GM12891 (cell line): ENCODE results near the gene TBX1.

ENCODE experiments used
- DNase-seq: peaks from one replicate; pipeline ENCODE4 v3.0.0; 2011; ENCODE audit warnings: low spot score; ENCODE audit not compliant: insufficient read length
- FAIRE-seq: peaks from 2 replicates; lab custom pipeline; 2011; peaks lifted over from hg19 to GRCh38; lab: Jason Lieb, UNC
- PAX5 ChIP-seq: IDR thresholded peaks from 2 replicates; pipeline ENCODE4 v1.6.1; 2011; ENCODE audit warnings: low read length, moderate library complexity, mild to moderate bottlenecking; ENCODE audit not compliant: insufficient read depth, severe bottlenecking
- POLR2A ChIP-seq: IDR thresholded peaks from 2 replicates; pipeline ENCODE4 v1.6.1; 2011; ENCODE audit warnings: low read depth, low read length, control low read depth
- POLR2AphosphoS5 ChIP-seq: IDR thresholded peaks from 2 replicates; pipeline ENCODE4 v1.6.1; 2011; ENCODE audit warnings: low read depth, low read length, control low read depth
- POU2F2 ChIP-seq: IDR thresholded peaks from 2 replicates; pipeline ENCODE4 v1.6.1; 2011; ENCODE audit warnings: low read depth, mild to moderate bottlenecking, control low read depth, low read length, moderate library complexity
- SPI1 ChIP-seq: IDR thresholded peaks from 2 replicates; pipeline ENCODE4 v1.6.1; 2011; ENCODE audit warnings: low read depth, low read length, control low read depth
- TAF1 ChIP-seq: IDR thresholded peaks from 2 replicates; pipeline ENCODE4 v1.6.1; 2011; ENCODE audit warnings: low read depth, low read length, control low read depth

The TBX1 gene

GRCh38 chr22:19807914-19808872 is 47.6 kb downstream of the TBX1 start:
- TF ChIP-seq PAX5 (no peak), POLR2A (no peak), SPI1 (no peak), POU2F2 (no peak), TAF1 (no peak), POLR2AphosphoS5 (no peak)
- DNase-seq (no peak), FAIRE-seq (no peak)

GRCh38 chr22:19808873-19809478 is 48.4 kb downstream of the TBX1 start:
- FAIRE-seq (no peak), DNase-seq (no peak)
- TF ChIP-seq TAF1 (no peak), POLR2AphosphoS5 (no peak), SPI1 (no peak), PAX5 (no peak), POLR2A (no peak), POU2F2 (no peak)

GRCh38 chr22:19809741-19810140 is 49.2 kb downstream of the TBX1 start:
- TF ChIP-seq POU2F2 (no peak), PAX5 (no peak), POLR2AphosphoS5 (no peak), SPI1 (no peak), POLR2A (no peak), TAF1 (no peak)
- FAIRE-seq, result no peak
- DNase-seq, result no peak

DNA sequence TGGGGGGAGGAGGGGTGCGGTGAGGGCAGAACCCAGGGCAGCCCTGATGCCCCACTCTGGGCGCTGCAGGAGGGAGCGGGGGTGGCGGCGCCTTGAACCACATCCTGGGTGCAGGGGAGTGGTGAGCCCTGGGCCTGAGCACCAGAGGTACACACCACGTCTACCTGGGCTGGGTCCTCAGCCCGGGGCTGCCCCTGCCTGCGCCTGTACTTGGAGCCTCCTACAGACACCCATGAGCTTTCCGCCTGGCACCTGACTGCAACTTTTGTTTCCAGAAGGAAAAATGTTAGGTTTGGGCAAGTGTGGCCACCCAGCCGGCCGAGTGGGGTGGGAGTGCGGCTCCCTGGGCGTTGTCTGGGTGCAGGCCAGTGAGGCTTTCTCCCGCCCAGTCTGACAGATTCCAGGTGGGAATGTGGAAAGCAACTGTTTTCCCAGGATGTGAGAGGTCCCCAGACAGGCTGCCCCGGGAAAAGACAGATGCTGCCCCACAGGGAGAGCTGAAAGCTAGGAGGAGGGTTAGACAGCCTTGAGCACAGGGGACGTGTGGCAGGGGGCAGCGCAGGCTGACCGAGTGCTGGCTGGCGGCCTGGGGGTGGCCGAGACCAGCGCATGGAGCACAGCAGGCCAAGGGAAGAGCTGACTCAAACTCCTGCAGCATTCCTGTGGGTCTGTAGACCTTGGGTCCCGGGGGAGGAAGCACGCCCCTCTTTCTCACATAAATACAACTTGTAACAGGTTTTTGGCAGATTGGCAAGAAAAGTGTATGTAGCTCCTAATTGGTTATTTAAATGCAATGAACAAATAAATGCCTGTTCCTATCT is 50.0 kb downstream of the TBX1 start:
- FAIRE-seq, result no peak
- no peak for DNase-seq
- TF ChIP-seq TAF1 (no peak), PAX5 (no peak), POLR2A (no peak), POLR2AphosphoS5 (no peak), SPI1 (no peak), POU2F2 (no peak)

DNA sequence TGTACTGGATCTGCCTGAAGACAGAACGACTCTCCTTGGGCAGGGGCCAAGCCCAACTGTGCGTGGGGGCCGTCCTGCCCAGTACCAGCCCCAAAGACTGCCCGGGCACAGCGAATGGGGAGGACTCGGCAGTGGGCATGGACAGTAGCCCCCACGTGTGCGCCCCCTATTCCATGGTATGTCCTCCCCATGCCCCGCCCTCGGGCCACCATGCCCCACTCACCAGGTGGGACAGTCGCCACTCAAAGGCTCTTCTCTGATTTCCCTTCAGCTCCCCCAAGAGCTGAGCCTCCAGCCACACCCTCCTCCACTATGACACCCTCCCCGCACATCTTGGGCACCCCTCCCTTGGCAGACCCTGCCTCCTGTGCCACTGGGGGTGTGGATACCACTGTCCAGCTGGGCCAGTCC is 50.6 kb downstream of the TBX1 start:
- TF ChIP-seq TAF1, result no peak
- TF ChIP-seq PAX5, result no peak
- DNase-seq (no peak), FAIRE-seq (no peak)

- TF ChIP-seq POU2F2, result no peak
- TF ChIP-seq POLR2AphosphoS5, result no peak
- no peak for TF ChIP-seq PAX5
- no peak for TF ChIP-seq SPI1
- TF ChIP-seq TAF1, result no peak
- TF ChIP-seq POLR2A, result no peak
- no peak for FAIRE-seq
- no peak for DNase-seq
Measured at GRCh38 chr22:19811811-19812771, 51.5 kb downstream of the TBX1 start.

DNA sequence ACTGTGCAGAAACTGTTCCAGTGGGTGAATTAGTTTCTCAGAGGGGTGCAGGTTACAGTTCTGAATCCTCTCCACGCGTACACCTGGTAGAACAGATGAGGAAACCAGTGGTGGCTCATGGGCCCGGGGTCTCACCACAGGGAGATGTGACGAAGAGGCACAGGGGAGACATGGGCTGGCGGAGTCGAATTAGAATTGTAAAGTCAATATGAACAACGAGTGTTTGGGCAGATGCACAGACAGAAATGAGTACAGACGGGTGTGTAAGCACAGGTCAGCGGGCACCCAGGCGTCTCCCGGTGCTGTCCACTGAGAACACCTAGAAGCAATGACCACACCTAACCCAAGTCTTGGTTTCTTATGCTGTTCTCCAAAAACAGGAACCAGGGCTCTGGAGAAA is 52.3 kb downstream of the TBX1 start:
- FAIRE-seq (no peak), DNase-seq (no peak)
- no peak for TF ChIP-seq POLR2AphosphoS5
- no peak for TF ChIP-seq PAX5
- TF ChIP-seq SPI1, result no peak
- no peak for TF ChIP-seq POU2F2
- TF ChIP-seq POLR2A, result no peak
- no peak for TF ChIP-seq TAF1

DNA sequence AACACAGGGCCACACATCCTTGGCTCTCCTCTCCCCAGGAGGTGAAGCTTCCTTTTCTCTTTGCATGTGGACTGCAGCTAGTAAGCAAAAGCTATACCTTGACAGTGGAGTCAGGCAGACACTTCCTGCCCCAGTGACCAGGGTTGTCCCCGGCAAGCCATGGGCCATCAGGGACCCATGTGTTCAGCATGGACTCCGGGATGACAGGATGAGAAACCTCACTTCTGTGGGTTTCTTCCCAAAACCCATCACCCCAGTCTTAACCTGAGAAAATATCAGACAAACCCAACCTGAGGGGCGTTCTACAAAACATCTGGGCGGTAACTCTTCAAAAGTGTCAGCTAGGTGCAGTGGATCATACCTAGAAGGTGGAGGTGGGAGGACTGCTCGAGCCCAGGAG is 53.9 kb downstream of the TBX1 start:
- no peak for FAIRE-seq
- no peak for TF ChIP-seq POLR2A
- TF ChIP-seq SPI1, result no peak
- TF ChIP-seq POU2F2, result no peak
- TF ChIP-seq PAX5, result no peak
- no peak for TF ChIP-seq TAF1
- TF ChIP-seq POLR2AphosphoS5, result no peak

More for the DNA sequence above, 53.9 kb downstream of the TBX1 start:
- no peak for DNase-seq
